HepG2 (cell line): ENCODE measurements around the gene SRSF8. TPM values are rescaled to one million over a fixed set of nuclear protein-coding genes. Genes with fewer than 3 reads are reported as not detected.

Experiments
- ADNP ChIP-seq: sonication (generic); formaldehyde crosslinking; IDR thresholded peaks from 2 replicates; pipeline ENCODE4 v1.4.0; 2020; ENCODE audit warnings: missing genetic modification reagents
- CHD2 ChIP-seq: IDR thresholded peaks from 2 replicates; pipeline ENCODE4 v1.6.1; 2011; ENCODE audit warnings: low read depth, low read length, improper control_type of control experiment
- ERF ChIP-seq: IDR thresholded peaks from 2 replicates; pipeline ENCODE4 v1.6.1; 2018; ENCODE audit warnings: missing biosample characterization, missing genetic modification reagents
- GABPA ChIP-seq, 2 experiments: IDR thresholded peaks; 2 replicates each; pipeline ENCODE4 v1.6.1; 2011 to 2016; ENCODE audit warnings: low read depth in 2 of 2, low read length in 1 of 2, missing biosample characterization in 1 of 2, missing genetic modification characterization in 1 of 2
- HNRNPUL1 ChIP-seq: fragments of 200-400 bp; formaldehyde crosslinking; IDR thresholded peaks from 2 replicates; pipeline ENCODE4 v1.6.1; 2017; ENCODE audit warnings: low read depth, mild to moderate bottlenecking, low read length, moderate library complexity
- NFE2 ChIP-seq: sonication (generic); formaldehyde crosslinking; IDR thresholded peaks from 2 replicates; pipeline ENCODE4 v1.4.0; 2020; ENCODE audit warnings: missing genetic modification reagents
- SOX6 ChIP-seq, 2 experiments: fragments of 450-650 bp in 1 of 2; sonication (generic) in 1 of 2; formaldehyde crosslinking in 1 of 2; IDR thresholded peaks; 2 replicates each; pipeline versions ENCODE4 v1.4.0 to v1.6.1; 2017 to 2020; ENCODE audit warnings: antibody characterized with exemption in 1 of 2, mild to moderate bottlenecking in 1 of 2, missing genetic modification reagents in 1 of 2
- TBP ChIP-seq: sonication (generic); formaldehyde crosslinking; IDR thresholded peaks from 2 replicates; pipeline ENCODE4 v1.5.0; 2020; ENCODE audit warnings: missing genetic modification reagents
- ZNF563 ChIP-seq: sonication (generic); formaldehyde crosslinking; IDR thresholded peaks from 2 replicates; pipeline ENCODE4 v1.8.0; 2022; ENCODE audit warnings: mild to moderate bottlenecking, moderate library complexity, missing genetic modification reagents
- ZNF879 ChIP-seq: sonication (generic); formaldehyde crosslinking; IDR thresholded peaks from 2 replicates; pipeline ENCODE4 v1.8.1; 2023; ENCODE audit warnings: missing genetic modification reagents
- polyA plus RNA-seq, 8 experiments: library from polyadenylated mRNA; depleted of rRNA in 3 of 8; stranded (reverse) in 7 of 8; unstranded in 1 of 8; fragments of >200 nt; fragmentation: Illumina TruSeq in 4 of 8; extraction: Trizol in 4 of 8; gene quantifications; 2 replicates each; pipeline versions ENCODE4 v1.2.1 to v1.2.3, GENCODE V29; 2011 to 2016; ENCODE audit warnings: low read depth in 4 of 8, missing spikeins in 1 of 8, mixed read lengths in 1 of 8; ENCODE audit not compliant: insufficient read depth in 1 of 8
- total RNA-seq, 5 experiments: library from RNA; depleted of rRNA; stranded (reverse); fragments of >200 nt; fragmentation: Illumina TruSeq; extraction: Trizol; gene quantifications; 2 replicates each; pipeline ENCODE4 v1.2.3, GENCODE V29; 2016; ENCODE audit warnings: low read depth in 1 of 5
- TF ChIP-seq, protein P1 (sequence below), 2 experiments: fragments of 450-650 bp in 1 of 2; sonication (generic) in 1 of 2; formaldehyde crosslinking in 1 of 2; IDR thresholded peaks; 2 replicates each; pipeline versions ENCODE4 v1.6.1 to v1.8.0; 2016 to 2022; ENCODE audit warnings: antibody characterized with exemption in 1 of 2, mild to moderate bottlenecking in 1 of 2, missing genetic modification reagents in 1 of 2
- TF ChIP-seq, protein P2 (sequence below): IDR thresholded peaks from 2 replicates; pipeline ENCODE4 v1.6.1; 2016; ENCODE audit warnings: missing biosample characterization, missing genetic modification reagents, low read depth
- TF ChIP-seq, protein P3 (sequence below): sonication (generic); formaldehyde crosslinking; IDR thresholded peaks from 2 replicates; pipeline ENCODE4 v1.4.0; 2020; ENCODE audit warnings: low read depth, mild to moderate bottlenecking, missing genetic modification reagents
- TF ChIP-seq, protein P4 (sequence below): sonication (generic); formaldehyde crosslinking; IDR thresholded peaks from 2 replicates; pipeline ENCODE4 v1.8.1; 2023; ENCODE audit warnings: mild to moderate bottlenecking, moderate library complexity, missing genetic modification reagents
- TF ChIP-seq, protein P5 (sequence below): sonication (generic); formaldehyde crosslinking; IDR thresholded peaks from 2 replicates; pipeline ENCODE4 v1.5.0; 2020; ENCODE audit warnings: mild to moderate bottlenecking, missing genetic modification reagents, borderline replicate concordance

The SRSF8 gene
- total and polyA plus RNA-seq, 2 of the 13 experiments (the other 11 are each of a cell fraction or from before 2014, with no cell fraction given) = 21.8 to 25.8 TPM

DNA sequence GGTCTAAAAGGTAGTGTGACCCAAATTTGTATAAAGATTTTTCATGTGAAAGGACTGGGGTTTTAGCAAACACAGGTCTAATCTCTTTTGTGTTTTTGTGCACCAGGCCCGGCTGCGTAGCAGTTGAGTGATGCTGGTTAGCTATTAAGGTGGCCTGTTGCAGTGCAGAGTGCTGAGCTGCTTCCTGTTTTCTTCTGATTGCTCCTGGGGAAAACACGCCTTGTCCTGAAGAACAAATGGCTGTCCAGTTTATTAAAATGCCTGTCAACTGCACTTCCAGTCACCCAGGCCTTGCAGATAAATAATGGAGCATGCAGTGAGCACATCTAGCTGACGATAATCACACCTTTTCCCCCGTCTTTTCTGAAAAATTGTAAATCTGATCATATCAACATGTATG, 1.8 kb downstream of the SRSF8 start (continued):
- TF ChIP-seq, protein P1, sequence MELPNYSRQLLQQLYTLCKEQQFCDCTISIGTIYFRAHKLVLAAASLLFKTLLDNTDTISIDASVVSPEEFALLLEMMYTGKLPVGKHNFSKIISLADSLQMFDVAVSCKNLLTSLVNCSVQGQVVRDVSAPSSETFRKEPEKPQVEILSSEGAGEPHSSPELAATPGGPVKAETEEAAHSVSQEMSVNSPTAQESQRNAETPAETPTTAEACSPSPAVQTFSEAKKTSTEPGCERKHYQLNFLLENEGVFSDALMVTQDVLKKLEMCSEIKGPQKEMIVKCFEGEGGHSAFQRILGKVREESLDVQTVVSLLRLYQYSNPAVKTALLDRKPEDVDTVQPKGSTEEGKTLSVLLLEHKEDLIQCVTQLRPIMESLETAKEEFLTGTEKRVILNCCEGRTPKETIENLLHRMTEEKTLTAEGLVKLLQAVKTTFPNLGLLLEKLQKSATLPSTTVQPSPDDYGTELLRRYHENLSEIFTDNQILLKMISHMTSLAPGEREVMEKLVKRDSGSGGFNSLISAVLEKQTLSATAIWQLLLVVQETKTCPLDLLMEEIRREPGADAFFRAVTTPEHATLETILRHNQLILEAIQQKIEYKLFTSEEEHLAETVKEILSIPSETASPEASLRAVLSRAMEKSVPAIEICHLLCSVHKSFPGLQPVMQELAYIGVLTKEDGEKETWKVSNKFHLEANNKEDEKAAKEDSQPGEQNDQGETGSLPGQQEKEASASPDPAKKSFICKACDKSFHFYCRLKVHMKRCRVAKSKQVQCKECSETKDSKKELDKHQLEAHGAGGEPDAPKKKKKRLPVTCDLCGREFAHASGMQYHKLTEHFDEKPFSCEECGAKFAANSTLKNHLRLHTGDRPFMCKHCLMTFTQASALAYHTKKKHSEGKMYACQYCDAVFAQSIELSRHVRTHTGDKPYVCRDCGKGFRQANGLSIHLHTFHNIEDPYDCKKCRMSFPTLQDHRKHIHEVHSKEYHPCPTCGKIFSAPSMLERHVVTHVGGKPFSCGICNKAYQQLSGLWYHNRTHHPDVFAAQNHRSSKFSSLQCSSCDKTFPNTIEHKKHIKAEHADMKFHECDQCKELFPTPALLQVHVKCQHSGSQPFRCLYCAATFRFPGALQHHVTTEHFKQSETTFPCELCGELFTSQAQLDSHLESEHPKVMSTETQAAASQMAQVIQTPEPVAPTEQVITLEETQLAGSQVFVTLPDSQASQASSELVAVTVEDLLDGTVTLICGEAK (IDR thresholded peaks at IDR 0.05) = no peak
- TF ChIP-seq, protein P1 (CRISPR knock-in tag; IDR thresholded peaks at IDR 0.05) = no peak
- TF ChIP-seq TBP (CRISPR knock-in tag) (no peak), SOX6 (IDR thresholded peaks at IDR 0.05) (no peak), SOX6 (CRISPR knock-in tag; IDR thresholded peaks at IDR 0.05) (no peak), ZNF879 (CRISPR knock-in tag) (no peak), ERF (peak; percentile 70; the same call in 1 of the 2 replicates), CHD2 (no peak), GABPA (IDR thresholded peaks at IDR 0.05; ENCODE audit: low read depth, low read length) (no peak), GABPA (CRISPR knock-in tag; IDR thresholded peaks at IDR 0.05; ENCODE audit: low read depth) (peak; percentile 79), HNRNPUL1 (no peak), ADNP (CRISPR knock-in tag) (no peak), NFE2 (CRISPR knock-in tag) (no peak), ZNF563 (CRISPR knock-in tag) (no peak)
- TF ChIP-seq, protein P2, sequence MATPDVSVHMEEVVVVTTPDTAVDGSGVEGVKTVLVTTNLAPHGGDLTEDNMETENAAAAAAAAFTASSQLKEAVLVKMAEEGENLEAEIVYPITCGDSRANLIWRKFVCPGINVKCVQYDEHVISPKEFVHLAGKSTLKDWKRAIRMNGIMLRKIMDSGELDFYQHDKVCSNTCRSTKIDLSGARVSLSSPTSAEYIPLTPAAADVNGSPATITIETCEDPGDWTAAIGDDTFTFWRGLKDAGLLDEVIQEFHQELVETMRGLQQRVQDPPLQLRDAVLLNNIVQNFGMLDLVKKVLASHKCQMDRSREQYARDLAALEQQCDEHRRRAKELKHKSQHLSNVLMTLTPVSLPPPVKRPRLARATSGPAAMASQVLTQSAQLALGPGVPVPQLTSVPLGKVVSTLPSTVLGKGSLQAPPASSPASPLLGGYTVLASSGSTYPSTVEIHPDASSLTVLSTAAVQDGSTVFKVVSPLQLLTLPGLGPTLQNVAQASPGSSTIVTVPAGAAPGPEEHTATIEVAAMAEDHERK (CRISPR knock-in tag) = no peak
- TF ChIP-seq, protein P3, sequence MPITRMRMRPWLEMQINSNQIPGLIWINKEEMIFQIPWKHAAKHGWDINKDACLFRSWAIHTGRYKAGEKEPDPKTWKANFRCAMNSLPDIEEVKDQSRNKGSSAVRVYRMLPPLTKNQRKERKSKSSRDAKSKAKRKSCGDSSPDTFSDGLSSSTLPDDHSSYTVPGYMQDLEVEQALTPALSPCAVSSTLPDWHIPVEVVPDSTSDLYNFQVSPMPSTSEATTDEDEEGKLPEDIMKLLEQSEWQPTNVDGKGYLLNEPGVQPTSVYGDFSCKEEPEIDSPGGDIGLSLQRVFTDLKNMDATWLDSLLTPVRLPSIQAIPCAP (CRISPR knock-in tag) = no peak
- TF ChIP-seq, protein P4, sequence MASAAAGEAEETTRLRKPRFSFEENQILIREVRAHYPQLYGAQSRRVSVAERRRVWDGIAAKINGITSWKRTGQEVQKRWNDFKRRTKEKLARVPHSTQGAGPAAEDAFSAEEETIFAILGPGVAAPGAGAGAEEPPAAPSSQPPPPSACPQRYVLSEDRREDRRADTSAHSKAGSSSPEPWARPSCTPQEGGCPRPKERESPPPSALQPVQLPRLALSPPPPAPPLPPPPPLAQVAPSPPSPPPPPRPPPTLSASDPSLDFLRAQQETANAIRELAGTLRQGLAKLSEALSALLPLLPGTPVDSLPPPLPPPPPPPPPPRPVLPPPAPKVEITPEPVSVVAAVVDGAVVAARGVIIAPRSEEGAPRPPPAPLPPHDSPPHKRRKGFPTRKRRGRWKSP = no peak
- TF ChIP-seq, protein P5, sequence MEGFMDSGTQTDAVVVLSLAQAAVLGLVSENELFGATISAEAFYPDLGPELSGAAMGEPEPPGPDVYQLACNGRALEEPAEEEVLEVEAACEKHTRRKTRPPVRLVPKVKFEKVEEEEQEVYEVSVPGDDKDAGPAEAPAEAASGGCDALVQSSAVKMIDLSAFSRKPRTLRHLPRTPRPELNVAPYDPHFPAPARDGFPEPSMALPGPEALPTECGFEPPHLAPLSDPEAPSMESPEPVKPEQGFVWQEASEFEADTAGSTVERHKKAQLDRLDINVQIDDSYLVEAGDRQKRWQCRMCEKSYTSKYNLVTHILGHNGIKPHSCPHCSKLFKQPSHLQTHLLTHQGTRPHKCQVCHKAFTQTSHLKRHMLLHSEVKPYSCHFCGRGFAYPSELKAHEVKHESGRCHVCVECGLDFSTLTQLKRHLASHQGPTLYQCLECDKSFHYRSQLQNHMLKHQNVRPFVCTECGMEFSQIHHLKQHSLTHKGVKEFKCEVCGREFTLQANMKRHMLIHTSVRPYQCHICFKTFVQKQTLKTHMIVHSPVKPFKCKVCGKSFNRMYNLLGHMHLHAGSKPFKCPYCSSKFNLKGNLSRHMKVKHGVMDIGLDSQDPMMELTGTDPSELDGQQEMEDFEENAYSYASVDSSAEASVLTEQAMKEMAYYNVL (CRISPR knock-in tag) = no peak
